Duodenal mucosa (tissue), 2 donors: ENCODE data around the gene FADS2.

Source experiments
- H3K27ac ChIP-seq: one replicate; pipeline ENCODE4 v1.7.0; 2013; ENCODE audit warnings: low read depth, low read length
- H3K27me3 ChIP-seq, 2 donors: one replicate each; pipeline ENCODE4 v1.7.0; 2013; ENCODE audit warnings: low read length in 2 of 2, control low read depth in 1 of 2; ENCODE audit not compliant: insufficient read depth in 2 of 2, control insufficient read depth in 1 of 2
- H3K36me3 ChIP-seq, 2 donors: one replicate each; pipeline ENCODE4 v1.7.0; 2013; ENCODE audit warnings: low read length in 2 of 2, control low read depth in 1 of 2; ENCODE audit not compliant: insufficient read depth in 2 of 2, control insufficient read depth in 1 of 2
- H3K4me1 ChIP-seq, 2 donors: one replicate each; pipeline ENCODE4 v1.7.0; 2013; ENCODE audit warnings: low read length in 2 of 2, control low read depth in 1 of 2; ENCODE audit not compliant: insufficient read depth in 2 of 2, control insufficient read depth in 1 of 2
- H3K4me3 ChIP-seq, 2 donors: one replicate each; pipeline ENCODE4 v1.7.0; 2013; ENCODE audit warnings: low read length in 2 of 2, low read depth in 1 of 2
- H3K9ac ChIP-seq, 2 donors: one replicate each; pipeline ENCODE4 v1.7.0; 2013; ENCODE audit warnings: low read length in 2 of 2, low read depth in 1 of 2
- H3K9me3 ChIP-seq, 2 donors: one replicate each; pipeline ENCODE4 v1.7.0; 2013; ENCODE audit warnings: low read length in 2 of 2, control low read depth in 1 of 2; ENCODE audit not compliant: control insufficient read depth in 1 of 2

The FADS2 gene

GRCh38 chr11:61911128-61911700 lies 83.1 kb downstream of the FADS2 start:
- Histone ChIP-seq H3K4me1 (peaks cover 0 to 8% of the 10 kb centered on the region in 2 donors), H3K4me3 (no peak overlapping the region), H3K9ac (no peak overlapping the region), H3K9me3 (no peaks in the 10 kb centered on the region), H3K27me3 (peaks cover under 1 to 1% of the 10 kb centered on the region in 2 donors), H3K27ac (no peak overlapping the region), H3K36me3 (no peaks in the 10 kb centered on the region)

GRCh38 chr11:61911701-61912529 lies 83.8 kb downstream of the FADS2 start:
- no peaks in the 10 kb centered on the region for H3K9me3 ChIP-seq
- H3K4me1 ChIP-seq, result peaks cover 0 to 8% of the 10 kb centered on the region in 2 donors
- no peaks in the 10 kb centered on the region for H3K36me3 ChIP-seq
- peaks cover 5 to 6% of the 10 kb centered on the region in 2 donors for H3K27me3 ChIP-seq
- no peak overlapping the region for H3K4me3 ChIP-seq
- H3K9ac ChIP-seq, result no peak overlapping the region
- H3K27ac ChIP-seq, result no peak overlapping the region

GRCh38 chr11:61912530-61912898 lies 84.4 kb downstream of the FADS2 start:
- Histone ChIP-seq H3K27me3 (peaks cover 5 to 6% of the 10 kb centered on the region in 2 donors), H3K27ac (no peak overlapping the region), H3K9ac (no peak overlapping the region), H3K4me3 (no peak overlapping the region), H3K36me3 (no peaks in the 10 kb centered on the region), H3K4me1 (peaks cover 0 to 9% of the 10 kb centered on the region in 2 donors), H3K9me3 (no peaks in the 10 kb centered on the region)

- Histone ChIP-seq H3K4me1 (peaks cover 5 to 13% of the 10 kb centered on the region in 2 donors), H3K9me3 (no peaks in the 10 kb centered on the region)
These were observed 85.0 kb downstream of the FADS2 start for GRCh38 chr11:61912991-61913698.

GRCh38 chr11:61913699-61914395 lies 85.7 kb downstream of the FADS2 start:
- Histone ChIP-seq H3K9ac (no peak overlapping the region), H3K9me3 (no peaks in the 10 kb centered on the region), H3K36me3 (no peaks in the 10 kb centered on the region), H3K27ac (no peak overlapping the region), H3K4me3 (no peak overlapping the region), H3K27me3 (peaks cover 18 to 19% of the 10 kb centered on the region in 2 donors), H3K4me1 (peaks cover 7 to 8% of the 10 kb centered on the region in 2 donors)

More at GRCh38 chr11:61912991-61913698, 85.0 kb downstream of the FADS2 start:
- no peak overlapping the region for H3K9ac ChIP-seq
- no peak overlapping the region for H3K4me3 ChIP-seq
- H3K27ac ChIP-seq, result no peak overlapping the region
- H3K36me3 ChIP-seq, result no peaks in the 10 kb centered on the region
- peaks cover 11 to 12% of the 10 kb centered on the region in 2 donors for H3K27me3 ChIP-seq

- Histone ChIP-seq H3K9ac (no peak overlapping the region), H3K4me3 (no peak overlapping the region), H3K27me3 (peaks cover 26 to 27% of the 10 kb centered on the region in 2 donors), H3K27ac (no peak overlapping the region), H3K4me1 (peaks cover 8 to 11% of the 10 kb centered on the region in 2 donors), H3K36me3 (no peaks in the 10 kb centered on the region), H3K9me3 (no peaks in the 10 kb centered on the region)
These were observed 86.5 kb downstream of the FADS2 start for GRCh38 chr11:61914471-61915171.

- H3K9me3 ChIP-seq, result no peaks in the 10 kb centered on the region
- peak overlapping the region; percentile 20 for H3K27ac ChIP-seq
- H3K36me3 ChIP-seq, result no peaks in the 10 kb centered on the region
- H3K4me1 ChIP-seq, result peaks cover 7 to 8% of the 10 kb centered on the region in 2 donors
- H3K9ac ChIP-seq, result no peak overlapping the region
- peaks cover 34% of the 10 kb centered on the region in 2 donors for H3K27me3 ChIP-seq
- peak overlapping the region in 1 of 2 donors; percentile 61 for H3K4me3 ChIP-seq
These were observed 88.7 kb downstream of the FADS2 start for GRCh38 chr11:61916737-61917333.
